Trophoblast cell (in vitro differentiated cells and primary cell): ENCODE results near the gene RNF123.

Source experiments
- DNase-seq, 2 donors: peaks; one replicate each; pipeline ENCODE4 v3.0.0-alpha.2; 2016
- H2AFZ ChIP-seq: 2 replicates; pipeline ENCODE4 v1.6.1; 2013; ENCODE audit warnings: low read length, moderate library complexity, mild to moderate bottlenecking; ENCODE audit not compliant: insufficient read depth, poor library complexity
- H2AK5ac ChIP-seq: 2 replicates; pipeline ENCODE4 v1.6.1; 2013; ENCODE audit warnings: mild to moderate bottlenecking, low read length
- H2BK120ac ChIP-seq: 2 replicates; pipeline ENCODE4 v1.6.1; 2013; ENCODE audit warnings: low read length, mild to moderate bottlenecking, moderate library complexity; ENCODE audit not compliant: insufficient read depth, poor library complexity
- H2BK12ac ChIP-seq: 2 replicates; pipeline ENCODE4 v1.6.1; 2013; ENCODE audit warnings: mild to moderate bottlenecking, low read length, moderate library complexity
- H2BK5ac ChIP-seq: 2 replicates; pipeline ENCODE4 v1.6.1; 2013; ENCODE audit warnings: low read length, low read depth, moderate library complexity, mild to moderate bottlenecking; ENCODE audit not compliant: poor library complexity
- H3K14ac ChIP-seq: 2 replicates; pipeline ENCODE4 v1.6.1; 2013; ENCODE audit warnings: mild to moderate bottlenecking, low read length
- H3K18ac ChIP-seq: 2 replicates; pipeline ENCODE4 v1.6.1; 2013; ENCODE audit warnings: mild to moderate bottlenecking, low read length
- H3K23ac ChIP-seq: 2 replicates; pipeline ENCODE4 v1.6.1; 2013; ENCODE audit warnings: low read length
- H3K27ac ChIP-seq: 2 replicates; pipeline ENCODE4 v1.5.1; 2013; ENCODE audit warnings: low read depth, mild to moderate bottlenecking, inconsistent platforms, low read length, moderate library complexity
- H3K27me3 ChIP-seq: 2 replicates; pipeline ENCODE4 v1.6.1; 2013; ENCODE audit warnings: inconsistent platforms, mild to moderate bottlenecking, low read length, moderate library complexity; ENCODE audit not compliant: insufficient read depth
- H3K36me3 ChIP-seq, 2 experiments: 1 replicate in 1 of 2; 2 replicates in 1 of 2; pipeline ENCODE4 v1.6.1; 2013; ENCODE audit warnings: low read length in 2 of 2, mild to moderate bottlenecking in 2 of 2, moderate library complexity in 1 of 2; ENCODE audit not compliant: insufficient read depth in 2 of 2, control insufficient read depth in 1 of 2
- H3K4ac ChIP-seq: 2 replicates; pipeline ENCODE4 v1.6.1; 2013; ENCODE audit warnings: low read depth, mild to moderate bottlenecking, low read length, moderate library complexity
- H3K4me1 ChIP-seq, 2 experiments: 1 replicate in 1 of 2; 2 replicates in 1 of 2; pipeline ENCODE4 v1.6.1; 2013; ENCODE audit warnings: low read length in 2 of 2, mild to moderate bottlenecking in 2 of 2, moderate library complexity in 1 of 2; ENCODE audit not compliant: insufficient read depth in 2 of 2, control insufficient read depth in 1 of 2
- H3K4me2 ChIP-seq: 2 replicates; pipeline ENCODE4 v1.6.1; 2013; ENCODE audit warnings: inconsistent platforms, mild to moderate bottlenecking, low read length, moderate library complexity
- H3K4me3 ChIP-seq: 2 replicates; pipeline ENCODE4 v1.5.1; 2013; ENCODE audit warnings: mild to moderate bottlenecking, low read depth, low read length, inconsistent platforms
- H3K79me1 ChIP-seq: one replicate; pipeline ENCODE4 v1.6.1; 2013; ENCODE audit warnings: low read length
- H3K79me2 ChIP-seq: 2 replicates; pipeline ENCODE4 v1.6.1; 2013; ENCODE audit warnings: low read length, mild to moderate bottlenecking; ENCODE audit not compliant: control insufficient read depth, insufficient read depth, poor library complexity
- H3K9ac ChIP-seq: 2 replicates; pipeline ENCODE4 v1.6.1; 2013; ENCODE audit warnings: mild to moderate bottlenecking, low read length
- H3K9me3 ChIP-seq: 2 replicates; pipeline ENCODE4 v1.6.1; 2013; ENCODE audit warnings: low read depth, mild to moderate bottlenecking, control low read depth, inconsistent platforms, low read length; ENCODE audit not compliant: insufficient read depth
- H4K12ac ChIP-seq: 2 replicates; pipeline ENCODE4 v1.6.1; 2013; ENCODE audit warnings: low read depth, mild to moderate bottlenecking, low read length, moderate library complexity
- H4K8ac ChIP-seq: 2 replicates; pipeline ENCODE4 v1.6.1; 2013; ENCODE audit warnings: low read depth, mild to moderate bottlenecking, low read length, moderate library complexity
- H4K91ac ChIP-seq: one replicate; pipeline ENCODE4 v1.6.1; 2013; ENCODE audit warnings: low read depth, mild to moderate bottlenecking, low read length, moderate library complexity
- WGBS: extraction: QIAGEN DNeasy Blood & Tissue Kit; methylation state at CpG from one replicate; pipeline ENCODE4 v1.1.7; 2013; ENCODE audit warnings: missing lambda C conversion rate; ENCODE audit not compliant: insufficient read length, insufficient coverage; ENCODE audit errors: extremely low coverage; 5-methylcytosine and 5-hydroxymethylcytosine counted together

RNF123 gene

DNA sequence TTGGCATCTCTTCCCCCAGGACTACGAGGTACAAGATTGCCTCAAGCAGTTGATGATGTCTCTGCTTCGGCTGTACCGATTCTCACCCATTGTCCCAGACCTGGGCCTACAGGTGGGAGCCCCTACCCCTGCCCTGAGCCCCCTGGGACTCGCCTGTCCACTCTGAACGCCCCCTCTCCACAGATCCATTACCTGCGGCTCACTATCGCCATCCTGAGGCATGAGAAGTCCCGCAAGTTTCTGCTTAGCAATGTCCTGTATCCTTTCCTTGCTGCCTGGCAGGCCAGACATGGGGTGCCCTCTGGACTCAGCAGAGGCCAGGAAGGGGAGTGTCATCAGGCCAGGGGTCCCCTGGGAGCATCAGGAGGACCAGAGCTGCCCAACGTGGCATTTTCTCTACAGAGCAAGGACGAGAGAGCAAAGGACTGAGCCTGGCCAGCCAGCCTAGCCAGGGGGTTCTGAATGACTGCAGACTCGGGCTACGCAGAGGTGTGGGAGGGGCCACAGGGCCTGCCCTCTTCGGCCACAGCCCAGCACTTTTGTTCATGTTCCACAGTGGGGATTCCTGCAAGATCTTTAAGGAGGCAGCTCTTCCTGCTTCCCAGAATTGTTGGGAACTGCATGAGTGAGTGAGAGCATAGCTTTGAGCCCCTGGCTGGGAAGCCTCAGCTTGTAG lies 11.2 kb downstream of the RNF123 start:
- Histone ChIP-seq H2BK12ac (no peak overlapping the region), H3K79me1 (no peaks in the 10 kb centered on the region), H3K4me3 (no peak overlapping the region), H4K8ac (no peak overlapping the region), H3K14ac (no peak overlapping the region), H3K27me3 (no peaks in the 10 kb centered on the region), H3K18ac (no peak overlapping the region), H3K4me2 (no peak overlapping the region), H3K9me3 (no peaks in the 10 kb centered on the region), H3K23ac (no peak overlapping the region), H3K79me2 (no peaks in the 10 kb centered on the region), H2BK120ac (no peak overlapping the region), H3K4ac (no peak overlapping the region), H2AFZ (no peak overlapping the region), H2AK5ac (no peak overlapping the region), H3K4me1 (peaks cover 2 to 5% of the 10 kb centered on the region in 2 experiments), H3K9ac (no peak overlapping the region), H4K91ac (no peak overlapping the region), H3K36me3 (peaks cover 55 to 69% of the 10 kb centered on the region in 2 experiments), H3K27ac (no peak overlapping the region), H2BK5ac (no peak overlapping the region), H4K12ac (no peak overlapping the region)
- WGBS, result no CpG with 5 or more reads among the region's 13 CpGs
- no peak for DNase-seq

DNA sequence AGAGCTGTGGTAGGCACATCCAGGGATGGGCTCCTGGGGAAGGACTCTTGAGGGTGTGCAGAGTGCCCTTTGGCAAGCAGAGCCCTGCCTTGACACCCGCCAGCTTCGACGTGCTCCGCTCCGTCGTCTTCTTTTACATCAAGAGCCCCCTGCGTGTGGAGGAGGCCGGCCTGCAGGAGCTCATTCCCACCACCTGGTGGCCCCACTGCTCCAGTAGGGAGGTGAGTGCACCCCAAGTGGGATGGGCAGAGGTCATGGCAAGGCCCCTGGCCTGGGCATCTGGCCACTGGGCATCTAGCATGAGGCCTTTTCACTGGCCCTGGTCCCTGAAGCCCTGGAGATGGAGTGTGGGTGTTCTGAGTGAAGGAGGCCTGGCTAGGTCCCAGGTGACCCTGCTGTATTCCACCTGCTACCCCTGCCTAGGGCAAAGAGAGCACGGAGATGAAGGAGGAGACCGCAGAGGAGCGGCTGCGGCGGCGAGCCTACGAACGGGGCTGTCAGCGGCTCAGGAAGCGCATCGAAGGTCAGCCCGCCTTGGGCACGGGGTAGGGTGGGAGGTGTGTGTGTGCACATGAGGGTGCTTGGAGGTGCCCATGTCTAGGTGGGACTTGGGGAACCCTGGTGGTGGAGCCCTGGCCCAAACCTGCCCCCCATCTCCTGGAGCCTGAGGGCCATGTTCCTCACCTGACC lies 12.2 kb downstream of the RNF123 start:
- Histone ChIP-seq H3K4me3 (no peak overlapping the region), H2BK12ac (no peak overlapping the region), H3K4me2 (no peak overlapping the region), H3K14ac (no peak overlapping the region), H3K79me2 (no peaks in the 10 kb centered on the region), H4K8ac (no peak overlapping the region), H2BK5ac (no peak overlapping the region), H3K23ac (no peak overlapping the region), H3K9me3 (no peaks in the 10 kb centered on the region), H2AK5ac (no peak overlapping the region), H3K18ac (no peak overlapping the region), H3K4ac (no peak overlapping the region), H3K27ac (no peak overlapping the region), H3K27me3 (no peaks in the 10 kb centered on the region), H3K9ac (peak overlapping the region; percentile 41), H2AFZ (no peak overlapping the region), H3K79me1 (no peaks in the 10 kb centered on the region), H3K36me3 (peaks cover 59 to 76% of the 10 kb centered on the region in 2 experiments), H3K4me1 (peaks cover 2 to 5% of the 10 kb centered on the region in 2 experiments), H2BK120ac (no peak overlapping the region), H4K12ac (no peak overlapping the region), H4K91ac (no peak overlapping the region)
- no CpG with 5 or more reads among the region's 21 CpGs for WGBS
- no peak for DNase-seq

DNA sequence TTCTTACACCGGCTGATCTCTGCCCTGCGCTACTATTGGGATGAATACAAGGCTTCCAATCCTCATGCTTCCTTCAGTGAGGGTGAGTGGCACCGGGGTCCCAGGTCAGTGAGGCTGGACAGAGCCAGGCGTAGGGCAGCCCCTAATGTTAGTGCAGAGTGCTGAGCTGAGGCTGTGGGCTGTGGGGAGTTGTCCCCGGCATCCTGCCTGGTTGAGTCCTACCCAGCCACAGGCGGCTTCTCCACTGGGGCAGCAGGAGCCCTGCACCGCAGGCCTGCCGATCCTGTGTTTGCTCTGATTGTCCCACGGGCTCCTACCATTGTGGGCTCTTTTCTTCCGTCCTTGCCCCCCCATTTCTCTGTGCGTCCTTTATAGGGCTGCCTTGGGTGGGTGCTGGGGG lies 13.3 kb downstream of the RNF123 start:
- DNase-seq, result no peak
- H3K9ac ChIP-seq, result no peak overlapping the region
- H3K23ac ChIP-seq, result no peak overlapping the region
- no peak overlapping the region for H3K27ac ChIP-seq
- no peak overlapping the region for H4K8ac ChIP-seq
- H2BK5ac ChIP-seq, result no peak overlapping the region
- peaks cover 2 to 5% of the 10 kb centered on the region in 2 experiments for H3K4me1 ChIP-seq
- H2AK5ac ChIP-seq, result no peak overlapping the region
- H2AFZ ChIP-seq, result no peak overlapping the region
- H3K14ac ChIP-seq, result no peak overlapping the region
- H3K4me2 ChIP-seq, result no peak overlapping the region
- H2BK120ac ChIP-seq, result no peak overlapping the region
- no peak overlapping the region for H3K4me3 ChIP-seq
- H3K18ac ChIP-seq, result no peak overlapping the region
- no peaks in the 10 kb centered on the region for H3K79me2 ChIP-seq
- H3K27me3 ChIP-seq, result no peaks in the 10 kb centered on the region
- H3K79me1 ChIP-seq, result no peaks in the 10 kb centered on the region
- H3K9me3 ChIP-seq, result peaks cover 2% of the 10 kb centered on the region
- H3K4ac ChIP-seq, result no peak overlapping the region
- no CpG with 5 or more reads among the region's 11 CpGs for WGBS
- no peak overlapping the region for H4K12ac ChIP-seq
- H4K91ac ChIP-seq, result no peak overlapping the region
- H3K36me3 ChIP-seq, result peaks cover 54 to 74% of the 10 kb centered on the region in 2 experiments
- no peak overlapping the region for H2BK12ac ChIP-seq

DNA sequence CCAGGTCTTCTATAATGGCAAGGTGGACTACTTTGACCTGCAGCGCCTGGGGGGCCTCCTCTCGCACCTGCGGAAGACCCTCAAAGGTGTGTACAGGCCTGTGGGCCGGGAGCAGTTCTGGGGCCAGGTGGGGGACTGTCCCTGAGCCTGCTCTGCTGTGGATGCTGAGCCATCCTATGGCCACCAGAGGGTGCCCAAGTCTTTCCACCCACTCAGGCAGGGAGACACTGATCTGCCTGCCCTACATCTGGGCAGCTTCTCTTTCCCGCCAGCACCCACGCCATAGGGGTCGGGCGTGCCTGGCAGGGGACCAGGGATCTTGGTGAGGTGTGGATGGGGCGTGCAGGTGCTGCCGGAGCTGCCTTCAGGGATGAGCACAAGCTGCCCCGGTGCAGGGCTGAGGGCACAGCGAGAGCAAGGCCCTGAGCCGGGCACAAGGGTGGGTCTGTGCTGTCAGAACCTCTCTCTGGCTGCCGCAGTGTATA lies 14.1 kb downstream of the RNF123 start:
- Histone ChIP-seq H2BK120ac (no peak overlapping the region), H3K79me2 (no peaks in the 10 kb centered on the region), H3K36me3 (peaks cover 49 to 66% of the 10 kb centered on the region in 2 experiments), H4K8ac (no peak overlapping the region), H4K12ac (no peak overlapping the region), H2BK12ac (no peak overlapping the region), H3K4ac (no peak overlapping the region), H3K4me3 (no peak overlapping the region), H3K4me1 (peaks cover 2 to 5% of the 10 kb centered on the region in 2 experiments), H3K14ac (no peak overlapping the region), H3K23ac (no peak overlapping the region), H3K27me3 (no peaks in the 10 kb centered on the region), H3K18ac (no peak overlapping the region), H3K79me1 (no peaks in the 10 kb centered on the region), H3K27ac (no peak overlapping the region), H3K9me3 (peaks cover 2% of the 10 kb centered on the region), H2AK5ac (no peak overlapping the region), H2AFZ (no peak overlapping the region), H4K91ac (no peak overlapping the region), H3K9ac (no peak overlapping the region), H3K4me2 (no peak overlapping the region), H2BK5ac (no peak overlapping the region)
- peak; percentile 52 to 79 for DNase-seq
- WGBS, result no CpG with 5 or more reads among the region's 14 CpGs
